Measurements from ENCODE around the gene RPL26. TPM values are rescaled to one million over a fixed set of nuclear protein-coding genes. Genes with fewer than 3 reads are reported as not detected.
A peak's percentile ranks its signal among the peaks of the same experiment; 100 is the strongest.

The RPL26 gene
- total and polyA plus RNA-seq, 3 donors from 2014 or later, result 769 to 1,617 (median 1,360) TPM

DNA sequence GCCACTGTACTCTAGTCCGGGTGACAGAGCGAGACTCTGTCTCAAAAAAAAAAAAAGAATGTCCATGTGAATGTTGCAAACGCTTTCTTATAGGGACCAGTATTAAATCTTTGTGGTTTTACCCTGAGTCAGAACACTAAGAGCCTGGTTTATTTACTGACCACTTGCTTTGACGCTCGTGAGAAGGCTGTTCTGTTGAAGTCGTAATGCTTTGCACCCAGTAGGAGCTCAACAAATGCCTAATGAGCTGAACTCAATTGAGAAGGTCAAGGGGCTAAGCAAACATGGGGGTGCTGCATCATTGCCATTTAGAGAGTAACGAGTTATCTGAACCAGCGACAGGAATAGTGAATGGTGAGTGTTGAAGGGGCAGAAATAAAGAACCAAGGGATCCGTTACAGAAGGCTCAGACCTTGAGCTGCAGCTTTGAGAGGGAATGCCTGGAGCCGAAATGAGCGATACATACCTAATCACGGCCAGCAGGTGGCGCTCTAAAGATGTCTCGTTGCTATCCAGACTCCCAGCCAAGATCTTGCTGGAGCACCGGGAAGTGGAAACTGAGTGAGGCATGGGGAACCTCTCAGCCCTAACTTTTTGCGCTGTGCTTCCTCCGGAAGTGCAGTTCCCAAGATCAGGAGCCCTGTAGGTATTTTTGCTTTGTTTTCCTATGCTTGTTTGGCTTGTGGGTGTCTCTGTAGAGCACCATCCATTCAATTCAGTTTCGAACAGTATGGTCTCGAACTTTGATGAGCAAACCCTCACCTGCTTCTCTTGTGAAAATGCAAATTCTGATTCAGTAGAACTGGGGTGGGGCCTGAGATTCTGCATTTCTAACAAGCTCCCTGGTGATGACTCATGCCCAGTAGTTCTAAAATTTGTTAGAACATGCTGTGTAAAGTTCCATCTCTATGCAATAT lies 27.2 kb upstream of the RPL26 start:
- Histone ChIP-seq H3K27ac (no peak overlapping the region), H3K27me3 (no peaks in the 10 kb centered on the region), H3K9me3 (no peaks in the 10 kb centered on the region), H3K36me3 (ENCODE audit: low read depth, missing control alignments) (no peaks in the 10 kb centered on the region), H3K4me3 (no peak overlapping the region), H3K4me1 (no peaks in the 10 kb centered on the region)
- intact Hi-C loops (cut with DNase I; ENCODE audit: low total_unique reads), result loop anchor here (10.0 kb wide), 1 partner anchor 335 kb away; the partner anchor contains the start of gene CCDC42
- TF ChIP-seq, protein P1, sequence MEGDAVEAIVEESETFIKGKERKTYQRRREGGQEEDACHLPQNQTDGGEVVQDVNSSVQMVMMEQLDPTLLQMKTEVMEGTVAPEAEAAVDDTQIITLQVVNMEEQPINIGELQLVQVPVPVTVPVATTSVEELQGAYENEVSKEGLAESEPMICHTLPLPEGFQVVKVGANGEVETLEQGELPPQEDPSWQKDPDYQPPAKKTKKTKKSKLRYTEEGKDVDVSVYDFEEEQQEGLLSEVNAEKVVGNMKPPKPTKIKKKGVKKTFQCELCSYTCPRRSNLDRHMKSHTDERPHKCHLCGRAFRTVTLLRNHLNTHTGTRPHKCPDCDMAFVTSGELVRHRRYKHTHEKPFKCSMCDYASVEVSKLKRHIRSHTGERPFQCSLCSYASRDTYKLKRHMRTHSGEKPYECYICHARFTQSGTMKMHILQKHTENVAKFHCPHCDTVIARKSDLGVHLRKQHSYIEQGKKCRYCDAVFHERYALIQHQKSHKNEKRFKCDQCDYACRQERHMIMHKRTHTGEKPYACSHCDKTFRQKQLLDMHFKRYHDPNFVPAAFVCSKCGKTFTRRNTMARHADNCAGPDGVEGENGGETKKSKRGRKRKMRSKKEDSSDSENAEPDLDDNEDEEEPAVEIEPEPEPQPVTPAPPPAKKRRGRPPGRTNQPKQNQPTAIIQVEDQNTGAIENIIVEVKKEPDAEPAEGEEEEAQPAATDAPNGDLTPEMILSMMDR (IDR thresholded peaks at IDR 0.05), result peak; percentile 76 to 92 (median 92)
- TF ChIP-seq POLR2A (IDR thresholded peaks at IDR 0.05), result no peak
- peak; percentile 93 for DNase-seq
- WGBS, 2 donors, result 12 to 20% methylated on average over 19 of the region's 19 CpGs

DNA sequence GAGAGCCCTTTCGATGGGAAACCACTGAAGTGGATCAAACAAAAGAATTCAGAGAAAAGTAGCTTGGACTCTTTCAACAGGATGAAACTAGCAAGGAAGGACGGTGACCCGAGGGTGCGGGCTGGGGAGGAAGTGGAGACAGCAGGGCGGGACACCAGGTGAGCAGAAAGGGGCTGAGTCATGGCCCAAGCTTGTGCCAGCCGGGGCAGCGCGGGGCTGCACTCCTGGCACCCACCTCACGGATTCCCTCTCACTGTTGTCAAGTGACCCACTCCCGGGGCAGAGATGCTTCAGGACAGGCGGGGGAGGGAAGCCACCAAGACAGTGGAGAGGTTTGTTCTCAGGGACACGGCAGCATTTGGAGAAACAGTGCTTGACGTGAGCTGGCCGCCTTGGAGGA lies 25.4 kb upstream of the RPL26 start:
- 52 to 58% methylated on average over 11 to 14 of the region's 14 CpGs for WGBS, 2 donors
- Histone ChIP-seq H3K4me1 (no peaks in the 10 kb centered on the region), H3K36me3 (ENCODE audit: low read depth, missing control alignments) (no peaks in the 10 kb centered on the region), H3K9me3 (no peaks in the 10 kb centered on the region), H3K4me3 (no peak overlapping the region), H3K27me3 (no peaks in the 10 kb centered on the region), H3K27ac (no peak overlapping the region)
- intact Hi-C loops (cut with DNase I; ENCODE audit: low total_unique reads), result no loop called here
- no peak for DNase-seq
- TF ChIP-seq POLR2A (IDR thresholded peaks at IDR 0.05), result no peak
- TF ChIP-seq, protein P1 (IDR thresholded peaks at IDR 0.05), result no peak

DNA sequence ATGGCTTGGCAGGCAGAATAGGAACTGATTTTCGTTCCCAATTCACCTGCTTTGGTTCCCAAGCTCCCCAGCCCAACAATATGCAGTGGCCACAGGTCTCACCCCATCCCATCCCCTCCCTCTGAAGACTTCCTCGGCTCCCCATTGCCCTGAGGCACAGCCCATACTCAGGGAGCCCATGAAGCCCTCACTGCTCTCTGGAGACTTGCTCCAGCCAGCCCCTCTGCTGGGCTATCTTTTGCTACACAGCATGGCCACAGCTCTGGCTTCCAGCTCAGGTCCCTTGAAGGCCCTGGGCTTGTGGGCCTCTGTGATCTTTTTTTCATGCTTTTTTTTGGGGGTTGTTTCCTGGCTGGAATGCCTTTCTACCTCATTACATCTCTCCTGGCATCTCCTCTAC lies 23.2 kb upstream of the RPL26 start:
- WGBS, 2 donors, result 71 to 83% methylated on average over 1 to 2 of the region's 2 CpGs
- Histone ChIP-seq H3K9me3 (no peaks in the 10 kb centered on the region), H3K27ac (no peak overlapping the region), H3K4me3 (no peak overlapping the region), H3K27me3 (no peaks in the 10 kb centered on the region), H3K36me3 (ENCODE audit: low read depth, missing control alignments) (no peaks in the 10 kb centered on the region), H3K4me1 (no peaks in the 10 kb centered on the region)
- TF ChIP-seq POLR2A (IDR thresholded peaks at IDR 0.05), result no peak
- TF ChIP-seq, protein P1 (IDR thresholded peaks at IDR 0.05), result no peak
- no peak for DNase-seq
- intact Hi-C loops (cut with DNase I; ENCODE audit: low total_unique reads), result no loop called here

DNA sequence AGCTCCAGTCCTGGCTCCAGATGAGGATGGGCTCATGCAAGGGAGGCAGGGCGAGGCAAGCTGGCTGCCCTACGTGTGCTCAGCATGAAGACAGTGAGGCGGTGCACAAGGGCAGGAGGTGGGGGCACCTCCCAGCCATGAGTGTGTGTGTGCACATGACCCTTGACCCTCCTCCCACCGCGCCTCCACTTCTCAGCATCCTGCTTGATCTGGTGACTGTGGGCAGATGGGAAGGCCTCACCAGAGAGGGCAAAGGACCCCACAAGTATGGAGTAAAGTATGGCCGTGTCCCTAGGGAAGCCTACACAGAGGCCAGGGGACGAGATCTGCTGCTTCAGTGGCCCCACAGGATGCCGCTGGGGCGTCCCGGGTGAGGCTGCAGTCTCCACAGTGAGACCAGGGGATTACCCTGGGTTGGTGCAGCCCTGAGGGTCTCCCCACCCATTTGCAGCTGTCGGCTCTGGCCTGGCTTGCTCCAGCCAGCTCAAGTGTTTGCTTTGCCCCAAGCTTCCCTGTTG lies 22.6 kb upstream of the RPL26 start:
- Histone ChIP-seq H3K27me3 (no peaks in the 10 kb centered on the region), H3K27ac (no peak overlapping the region), H3K4me1 (no peaks in the 10 kb centered on the region), H3K36me3 (ENCODE audit: low read depth, missing control alignments) (no peaks in the 10 kb centered on the region), H3K9me3 (no peaks in the 10 kb centered on the region), H3K4me3 (no peak overlapping the region)
- no peak for TF ChIP-seq POLR2A (IDR thresholded peaks at IDR 0.05)
- TF ChIP-seq, protein P1 (IDR thresholded peaks at IDR 0.05), result no peak
- no peak for DNase-seq
- 86 to 87% methylated on average over 5 to 11 of the region's 11 CpGs for WGBS, 2 donors
- intact Hi-C loops (cut with DNase I; ENCODE audit: low total_unique reads), result no loop called here

Data from testis (tissue), 3 donors.